ENCODE data around the gene CYP2A13.
A peak's percentile ranks its signal among the peaks of the same experiment; 100 is the strongest.

CYP2A13 gene

DNA sequence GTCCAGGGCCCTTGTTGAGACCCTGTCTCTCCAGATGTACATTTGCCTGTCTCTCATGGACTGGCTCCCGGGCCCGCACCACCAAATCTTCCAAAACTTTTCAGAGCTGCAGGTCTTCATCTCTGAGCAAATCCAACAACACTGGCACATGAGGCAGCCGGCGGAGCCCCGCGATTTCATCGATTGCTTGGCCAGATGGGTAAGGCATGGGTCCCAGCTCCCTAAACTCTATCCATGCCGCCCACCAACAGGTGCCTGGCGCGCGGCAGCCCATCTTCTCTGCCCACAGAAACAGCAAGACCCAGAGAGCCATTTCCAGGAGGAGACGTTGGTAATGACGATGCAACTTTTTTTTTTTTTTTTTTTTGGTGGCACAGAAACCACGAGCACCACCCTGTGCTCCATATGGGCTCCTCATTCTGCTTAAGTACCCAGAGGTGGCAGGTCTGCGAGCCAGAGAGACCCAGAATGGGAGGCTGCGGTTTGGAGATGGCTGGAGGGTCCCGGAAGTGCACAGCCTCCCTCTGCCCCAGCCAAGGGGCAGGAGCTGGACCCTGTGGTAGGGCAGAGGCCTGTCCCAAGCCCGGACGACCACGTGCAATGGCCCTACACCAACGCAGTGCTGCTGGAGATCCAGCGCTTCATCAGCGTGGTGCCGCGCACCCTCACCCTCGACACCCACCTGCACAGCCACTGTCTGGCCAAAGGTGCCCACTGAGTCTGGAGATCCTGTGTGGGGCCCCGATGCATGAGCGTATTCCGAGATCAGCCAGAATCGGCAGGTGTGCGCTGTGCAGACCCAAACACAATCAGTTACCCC is 48.6 kb downstream of the CYP2A13 start:
- no peaks in the 10 kb centered on the region for H3K9me3 ChIP-seq (ENCODE audit: control insufficient read depth, low read depth, low read length)
- H3K27ac ChIP-seq (ENCODE audit: low read length) = no peak overlapping the region
- H3K36me3 ChIP-seq (ENCODE audit: control insufficient read depth, low read depth, low read length) = no peaks in the 10 kb centered on the region
- peaks cover 5% of the 10 kb centered on the region for H3K4me1 ChIP-seq (ENCODE audit: control insufficient read depth, low read depth, low read length)
- peak overlapping the region; percentile 22 for H3K9ac ChIP-seq (ENCODE audit: low read length)
- peaks cover 8% of the 10 kb centered on the region for H3K27me3 ChIP-seq (ENCODE audit: control insufficient read depth, insufficient read depth, low read length)
- peak overlapping the region; percentile 38 for H3K4me3 ChIP-seq (ENCODE audit: low read length)

- H3K9ac ChIP-seq (ENCODE audit: low read length) = no peak overlapping the region
- no peaks in the 10 kb centered on the region for H3K27me3 ChIP-seq (ENCODE audit: control insufficient read depth, insufficient read depth, low read length)
- no peaks in the 10 kb centered on the region for H3K4me1 ChIP-seq (ENCODE audit: control insufficient read depth, low read depth, low read length)
- no peak overlapping the region for H3K27ac ChIP-seq (ENCODE audit: low read length)
- no peaks in the 10 kb centered on the region for H3K36me3 ChIP-seq (ENCODE audit: control insufficient read depth, low read depth, low read length)
- no peak overlapping the region for H3K4me3 ChIP-seq (ENCODE audit: low read length)
- no peaks in the 10 kb centered on the region for H3K9me3 ChIP-seq (ENCODE audit: control insufficient read depth, low read depth, low read length)
These were observed 56.2 kb downstream of the CYP2A13 start for GRCh38 chr19:41144403-41144802.
